Measurements from ENCODE around the gene PIEZO2.

PIEZO2 gene

GRCh38 chr18:10826400-10826799 lies 323.0 kb downstream of the PIEZO2 start:
- Histone ChIP-seq H3K14ac (ENCODE audit: low read length) (no peak overlapping the region), H3K4me1 (ENCODE audit: control insufficient read depth in 1 of 2, insufficient read depth in 2 of 2, low read length in 2 of 2) (no peaks in the 10 kb centered on the region), H2BK5ac (ENCODE audit: low read depth, low read length, poor library complexity) (no peak overlapping the region), H3K4me3 (ENCODE audit: low read depth, low read length) (no peak overlapping the region), H3K18ac (ENCODE audit: low read length) (no peak overlapping the region), H3K4ac (ENCODE audit: low read depth, low read length) (no peak overlapping the region), H3K27me3 (ENCODE audit: insufficient read depth, low read length) (no peaks in the 10 kb centered on the region), H3K9me3 (ENCODE audit: insufficient read depth, low read depth, low read length) (no peaks in the 10 kb centered on the region), H2BK12ac (ENCODE audit: low read length) (no peak overlapping the region), H3K4me2 (ENCODE audit: low read length) (no peak overlapping the region), H2AK5ac (ENCODE audit: low read length) (no peak overlapping the region), H2AFZ (ENCODE audit: insufficient read depth, low read length, poor library complexity) (no peak overlapping the region), H4K91ac (ENCODE audit: low read depth, low read length) (no peak overlapping the region), H2BK120ac (ENCODE audit: insufficient read depth, low read length, poor library complexity) (no peak overlapping the region), H3K27ac (ENCODE audit: low read depth, low read length) (no peak overlapping the region), H3K79me1 (ENCODE audit: low read length) (no peaks in the 10 kb centered on the region), H4K12ac (ENCODE audit: low read depth, low read length) (no peak overlapping the region), H3K36me3 (ENCODE audit: control insufficient read depth in 1 of 2, insufficient read depth in 2 of 2, low read length in 2 of 2) (no peaks in the 10 kb centered on the region), H4K8ac (ENCODE audit: low read depth, low read length) (no peak overlapping the region), H3K9ac (ENCODE audit: low read length) (no peak overlapping the region), H3K79me2 (ENCODE audit: control insufficient read depth, insufficient read depth, low read length, poor library complexity) (no peaks in the 10 kb centered on the region), H3K23ac (ENCODE audit: low read length) (no peak overlapping the region)
- no CpG with 5 or more reads among the region's 2 CpGs for WGBS (ENCODE audit: extremely low coverage, insufficient coverage, insufficient read length)
- no peak for DNase-seq

- no peak overlapping the region for H3K4ac ChIP-seq (ENCODE audit: low read depth, low read length)
- WGBS (ENCODE audit: extremely low coverage, insufficient coverage, insufficient read length), result no CpG with 5 or more reads among the region's 6 CpGs
- no peak overlapping the region for H3K9ac ChIP-seq (ENCODE audit: low read length)
Measured at GRCh38 chr18:10822456-10822855, 326.9 kb downstream of the PIEZO2 start.

GRCh38 chr18:10820681-10821080 lies 328.7 kb downstream of the PIEZO2 start:
- Histone ChIP-seq H2AK5ac (ENCODE audit: low read length) (no peak overlapping the region), H3K79me2 (ENCODE audit: control insufficient read depth, insufficient read depth, low read length, poor library complexity) (no peaks in the 10 kb centered on the region), H4K12ac (ENCODE audit: low read depth, low read length) (no peak overlapping the region), H3K36me3 (ENCODE audit: control insufficient read depth in 1 of 2, insufficient read depth in 2 of 2, low read length in 2 of 2) (no peaks in the 10 kb centered on the region), H3K9me3 (ENCODE audit: insufficient read depth, low read depth, low read length) (no peaks in the 10 kb centered on the region), H3K18ac (ENCODE audit: low read length) (no peak overlapping the region), H3K4ac (ENCODE audit: low read depth, low read length) (no peak overlapping the region), H3K14ac (ENCODE audit: low read length) (no peak overlapping the region), H2BK120ac (ENCODE audit: insufficient read depth, low read length, poor library complexity) (no peak overlapping the region), H3K79me1 (ENCODE audit: low read length) (no peaks in the 10 kb centered on the region), H3K4me3 (ENCODE audit: low read depth, low read length) (no peak overlapping the region), H2AFZ (ENCODE audit: insufficient read depth, low read length, poor library complexity) (no peak overlapping the region), H4K8ac (ENCODE audit: low read depth, low read length) (no peak overlapping the region), H3K27me3 (ENCODE audit: insufficient read depth, low read length) (no peaks in the 10 kb centered on the region), H3K27ac (ENCODE audit: low read depth, low read length) (no peak overlapping the region), H3K4me2 (ENCODE audit: low read length) (no peak overlapping the region), H3K23ac (ENCODE audit: low read length) (no peak overlapping the region), H2BK12ac (ENCODE audit: low read length) (no peak overlapping the region), H3K4me1 (ENCODE audit: control insufficient read depth in 1 of 2, insufficient read depth in 2 of 2, low read length in 2 of 2) (no peaks in the 10 kb centered on the region), H3K9ac (ENCODE audit: low read length) (no peak overlapping the region), H2BK5ac (ENCODE audit: low read depth, low read length, poor library complexity) (no peak overlapping the region), H4K91ac (ENCODE audit: low read depth, low read length) (no peak overlapping the region)
- no CpG with 5 or more reads among the region's 5 CpGs for WGBS (ENCODE audit: extremely low coverage, insufficient coverage, insufficient read length)
- DNase-seq, result no peak

More at GRCh38 chr18:10822456-10822855, 326.9 kb downstream of the PIEZO2 start:
- DNase-seq, result no peak
- Histone ChIP-seq H3K4me3 (ENCODE audit: low read depth, low read length) (no peak overlapping the region), H3K4me2 (ENCODE audit: low read length) (no peak overlapping the region), H3K4me1 (ENCODE audit: control insufficient read depth in 1 of 2, insufficient read depth in 2 of 2, low read length in 2 of 2) (no peaks in the 10 kb centered on the region), H2AFZ (ENCODE audit: insufficient read depth, low read length, poor library complexity) (no peak overlapping the region), H3K27me3 (ENCODE audit: insufficient read depth, low read length) (no peaks in the 10 kb centered on the region), H2BK12ac (ENCODE audit: low read length) (no peak overlapping the region), H3K79me1 (ENCODE audit: low read length) (no peaks in the 10 kb centered on the region), H4K91ac (ENCODE audit: low read depth, low read length) (no peak overlapping the region), H3K18ac (ENCODE audit: low read length) (no peak overlapping the region), H3K23ac (ENCODE audit: low read length) (no peak overlapping the region), H4K8ac (ENCODE audit: low read depth, low read length) (no peak overlapping the region), H3K36me3 (ENCODE audit: control insufficient read depth in 1 of 2, insufficient read depth in 2 of 2, low read length in 2 of 2) (no peaks in the 10 kb centered on the region), H2AK5ac (ENCODE audit: low read length) (no peak overlapping the region), H3K9me3 (ENCODE audit: insufficient read depth, low read depth, low read length) (no peaks in the 10 kb centered on the region), H3K27ac (ENCODE audit: low read depth, low read length) (no peak overlapping the region), H4K12ac (ENCODE audit: low read depth, low read length) (no peak overlapping the region), H2BK120ac (ENCODE audit: insufficient read depth, low read length, poor library complexity) (no peak overlapping the region), H3K79me2 (ENCODE audit: control insufficient read depth, insufficient read depth, low read length, poor library complexity) (no peaks in the 10 kb centered on the region), H2BK5ac (ENCODE audit: low read depth, low read length, poor library complexity) (no peak overlapping the region), H3K14ac (ENCODE audit: low read length) (no peak overlapping the region)

GRCh38 chr18:10814336-10814735 lies 335.0 kb downstream of the PIEZO2 start:
- Histone ChIP-seq H2BK120ac (ENCODE audit: insufficient read depth, low read length, poor library complexity) (no peak overlapping the region), H4K91ac (ENCODE audit: low read depth, low read length) (no peak overlapping the region), H2BK12ac (ENCODE audit: low read length) (no peak overlapping the region), H3K14ac (ENCODE audit: low read length) (no peak overlapping the region), H4K8ac (ENCODE audit: low read depth, low read length) (no peak overlapping the region), H3K4ac (ENCODE audit: low read depth, low read length) (no peak overlapping the region), H3K18ac (ENCODE audit: low read length) (no peak overlapping the region), H2BK5ac (ENCODE audit: low read depth, low read length, poor library complexity) (no peak overlapping the region), H3K9me3 (ENCODE audit: insufficient read depth, low read depth, low read length) (no peaks in the 10 kb centered on the region), H3K23ac (ENCODE audit: low read length) (no peak overlapping the region), H3K4me3 (ENCODE audit: low read depth, low read length) (no peak overlapping the region), H3K27ac (ENCODE audit: low read depth, low read length) (no peak overlapping the region), H3K27me3 (ENCODE audit: insufficient read depth, low read length) (no peaks in the 10 kb centered on the region), H4K12ac (ENCODE audit: low read depth, low read length) (no peak overlapping the region), H3K79me2 (ENCODE audit: control insufficient read depth, insufficient read depth, low read length, poor library complexity) (no peaks in the 10 kb centered on the region), H2AFZ (ENCODE audit: insufficient read depth, low read length, poor library complexity) (no peak overlapping the region), H3K9ac (ENCODE audit: low read length) (no peak overlapping the region), H3K4me2 (ENCODE audit: low read length) (no peak overlapping the region), H2AK5ac (ENCODE audit: low read length) (no peak overlapping the region), H3K4me1 (ENCODE audit: control insufficient read depth in 1 of 2, insufficient read depth in 2 of 2, low read length in 2 of 2) (no peaks in the 10 kb centered on the region), H3K79me1 (ENCODE audit: low read length) (no peaks in the 10 kb centered on the region), H3K36me3 (ENCODE audit: control insufficient read depth in 1 of 2, insufficient read depth in 2 of 2, low read length in 2 of 2) (no peaks in the 10 kb centered on the region)
- no peak for DNase-seq
- no CpG with 5 or more reads among the region's 4 CpGs for WGBS (ENCODE audit: extremely low coverage, insufficient coverage, insufficient read length)
